ENCODE results near the gene C2CD4D. TPM values are rescaled to one million over a fixed set of nuclear protein-coding genes. Genes with fewer than 3 reads are reported as not detected.

The C2CD4D gene
- total RNA-seq, 5 donors from 2014 or later (not counting 1 experiment from before 2014, with no cell fraction given), result 0.26 to 1.1 (median 0.85) TPM

DNA sequence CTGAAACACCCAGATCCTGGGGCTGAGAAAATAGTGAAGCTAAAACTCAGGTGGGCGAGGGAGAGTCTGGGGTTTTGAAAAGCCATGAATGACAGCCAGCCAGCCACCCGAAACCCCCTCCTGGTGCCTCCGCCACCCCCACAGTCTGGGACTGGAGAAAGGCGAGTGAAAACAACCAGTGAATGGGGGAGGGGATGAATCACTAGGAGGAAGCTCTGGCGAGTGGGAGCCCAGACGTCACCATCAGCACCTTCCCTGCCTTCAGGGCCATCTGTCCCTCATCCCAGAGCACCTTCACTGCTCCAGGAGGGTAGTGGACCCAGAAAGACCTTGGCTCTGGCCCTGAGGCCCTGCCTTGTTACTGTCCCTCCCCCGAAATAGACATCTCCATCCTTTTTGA is 17.2 kb downstream of the C2CD4D start:
- Histone ChIP-seq H3K27ac (ENCODE audit: low read length) (peak overlapping the region; percentile 62), H3K4me1 (ENCODE audit: control insufficient read depth in 1 of 2, extremely low read depth in 1 of 2, insufficient read depth in 2 of 2, low read length in 2 of 2) (peaks cover 14 to 68% of the 10 kb centered on the region in 2 experiments), H3K9me3 (no peaks in the 10 kb centered on the region), H3K27me3 (replicated peaks in 1 of 2; ENCODE audit: control insufficient read depth in 2 of 2, extremely low read depth in 1 of 2, insufficient read depth in 2 of 2, low read length in 1 of 2) (no peaks in the 10 kb centered on the region), H3K4me3 (ENCODE audit: control insufficient read depth in 1 of 2, extremely low read depth in 1 of 2, low read length in 1 of 2) (peak overlapping the region in 1 of 2 donors; percentile 39), H3K36me3 (ENCODE audit: control insufficient read depth in 2 of 2, extremely low read depth in 1 of 2, insufficient read depth in 1 of 2, low read length in 1 of 2) (no peaks in the 10 kb centered on the region)
- 80% methylated on average over 1 of the region's 7 CpGs for WGBS (ENCODE audit: insufficient coverage)
- no peaks in the 10 kb centered on the region for H3K9me3 Mint-ChIP-seq
- H3K36me3 Mint-ChIP-seq, result no peaks in the 10 kb centered on the region
- peaks cover 43 to 85% (median 53%) of the 10 kb centered on the region in 3 donors for H3K4me1 Mint-ChIP-seq
- peak in 1 of 35 experiments; percentile 36 for DNase-seq
- peak in 1 of 4 experiments; percentile 45 for ATAC-seq (replicated peaks in 1 of 4)
- peak overlapping the region; percentile 44 to 73 (median 46) for H3K4me3 Mint-ChIP-seq
- H3K27ac Mint-ChIP-seq, result peak overlapping the region; percentile 83
- POLR2A ChIA-PET, result interaction anchor here in 1 of 2 donors (0.5 kb wide), 1 partner anchor 8 kb away, joined by 4 read pairs; no protein-coding TSS in a partner anchor
- CTCF ChIA-PET, result interaction anchor here in 1 of 2 donors (1.0 to 1.3 kb wide), 3 partner anchors 8 to 33 kb away, joined by 3 to 4 read pairs (median 3); partner anchors contain the start of gene TDRKH
- no peaks in the 10 kb centered on the region for H3K27me3 Mint-ChIP-seq

DNA sequence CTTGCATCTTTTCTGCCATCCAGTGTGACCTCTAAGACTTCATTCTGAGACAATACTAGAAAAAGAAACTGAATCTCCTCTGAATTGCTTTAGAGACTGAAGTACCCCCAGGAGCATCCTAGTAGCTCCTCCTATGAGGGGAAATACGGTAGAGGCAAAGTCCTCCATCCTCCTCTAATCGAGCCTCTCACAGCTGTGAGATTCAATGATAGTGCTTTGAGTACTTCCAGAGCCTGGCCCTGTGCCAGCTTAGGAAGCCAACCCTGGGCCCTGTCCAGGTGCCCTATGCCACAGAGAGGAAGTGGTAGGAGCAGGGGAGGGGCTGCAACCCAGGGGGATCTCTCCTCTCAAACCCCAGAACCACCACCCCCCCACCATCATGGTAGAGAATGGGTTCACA is 18.7 kb downstream of the C2CD4D start:
- Histone ChIP-seq H3K9me3 (no peaks in the 10 kb centered on the region), H3K27ac (ENCODE audit: low read length) (peak overlapping the region; percentile 69), H3K27me3 (replicated peaks in 1 of 2; ENCODE audit: control insufficient read depth in 2 of 2, extremely low read depth in 1 of 2, insufficient read depth in 2 of 2, low read length in 1 of 2) (no peaks in the 10 kb centered on the region), H3K4me3 (ENCODE audit: control insufficient read depth in 1 of 2, extremely low read depth in 1 of 2, low read length in 1 of 2) (no peak overlapping the region), H3K36me3 (ENCODE audit: control insufficient read depth in 2 of 2, extremely low read depth in 1 of 2, insufficient read depth in 1 of 2, low read length in 1 of 2) (no peaks in the 10 kb centered on the region), H3K4me1 (ENCODE audit: control insufficient read depth in 1 of 2, extremely low read depth in 1 of 2, insufficient read depth in 2 of 2, low read length in 2 of 2) (peaks cover 12 to 71% of the 10 kb centered on the region in 2 experiments)
- H3K27me3 Mint-ChIP-seq, result no peaks in the 10 kb centered on the region
- DNase-seq, result peak in 5 of 35 experiments; percentile 20 to 37 (median 33)
- H3K36me3 Mint-ChIP-seq, result no peaks in the 10 kb centered on the region
- no peaks in the 10 kb centered on the region for H3K9me3 Mint-ChIP-seq
- H3K27ac Mint-ChIP-seq, result peak overlapping the region; percentile 74 to 83
- peaks cover 44 to 88% (median 64%) of the 10 kb centered on the region in 3 donors for H3K4me1 Mint-ChIP-seq
- no peak overlapping the region for H3K4me3 Mint-ChIP-seq
- CTCF ChIA-PET, result no interaction called here
- no CpG with 5 or more reads among the region's 2 CpGs for WGBS (ENCODE audit: insufficient coverage)
- POLR2A ChIA-PET, result interaction anchor here in 1 of 2 donors (0.6 kb wide), 1 partner anchor 1471 kb away, joined by 5 read pairs; no protein-coding TSS in a partner anchor
- peak in 2 of 4 experiments; percentile 22 to 48 for ATAC-seq (replicated peaks in 1 of 4)

DNA sequence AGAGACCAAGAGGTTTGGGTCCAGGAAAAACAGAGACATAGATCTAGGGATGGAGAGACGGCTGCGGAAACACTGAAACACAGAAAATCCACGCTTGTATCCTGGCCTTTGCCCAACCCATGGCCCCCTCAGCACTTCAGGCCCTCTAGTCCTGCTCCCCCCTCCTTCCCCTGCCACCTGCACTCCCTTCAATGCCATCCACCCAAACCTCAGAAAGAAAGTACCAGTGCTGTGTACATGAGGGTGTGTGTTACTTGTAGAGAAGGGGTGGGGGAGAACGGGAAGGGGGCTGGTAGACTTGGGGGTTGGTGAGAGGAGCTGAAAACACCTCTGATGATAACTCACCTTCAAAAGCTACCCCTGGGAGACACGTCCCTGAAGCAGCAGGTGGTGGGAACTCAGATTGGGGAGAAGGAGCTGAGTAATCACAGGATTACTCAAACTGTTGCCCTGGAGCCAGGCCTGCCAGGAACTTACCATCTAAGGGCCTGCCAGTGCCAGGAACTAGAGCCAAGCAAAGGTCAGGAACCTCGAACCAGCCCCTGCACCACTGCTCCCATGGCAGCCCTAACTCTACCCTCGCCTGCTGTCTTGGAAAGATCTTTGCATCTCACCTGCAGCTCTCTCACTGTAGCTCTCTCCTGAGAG is 19.5 kb downstream of the C2CD4D start:
- Mint-ChIP-seq H3K27ac (peak overlapping the region; percentile 74 to 83), H3K9me3 (no peaks in the 10 kb centered on the region), H3K4me3 (no peak overlapping the region), H3K4me1 (peaks cover 45 to 89% (median 70%) of the 10 kb centered on the region in 3 donors), H3K27me3 (no peaks in the 10 kb centered on the region), H3K36me3 (no peaks in the 10 kb centered on the region)
- CTCF ChIA-PET, result no interaction called here
- Histone ChIP-seq H3K27me3 (replicated peaks in 1 of 2; ENCODE audit: control insufficient read depth in 2 of 2, extremely low read depth in 1 of 2, insufficient read depth in 2 of 2, low read length in 1 of 2) (no peaks in the 10 kb centered on the region), H3K9me3 (no peaks in the 10 kb centered on the region), H3K36me3 (ENCODE audit: control insufficient read depth in 2 of 2, extremely low read depth in 1 of 2, insufficient read depth in 1 of 2, low read length in 1 of 2) (no peaks in the 10 kb centered on the region), H3K27ac (ENCODE audit: low read length) (peak overlapping the region; percentile 69), H3K4me3 (ENCODE audit: control insufficient read depth in 1 of 2, extremely low read depth in 1 of 2, low read length in 1 of 2) (no peak overlapping the region), H3K4me1 (ENCODE audit: control insufficient read depth in 1 of 2, extremely low read depth in 1 of 2, insufficient read depth in 2 of 2, low read length in 2 of 2) (peaks cover 18 to 75% of the 10 kb centered on the region in 2 experiments)
- 64% methylated on average over 5 of the region's 7 CpGs for WGBS (ENCODE audit: insufficient coverage)
- no peak for ATAC-seq (replicated peaks in 1 of 4)
- POLR2A ChIA-PET, result no interaction called here
- DNase-seq, result no peak

DNA sequence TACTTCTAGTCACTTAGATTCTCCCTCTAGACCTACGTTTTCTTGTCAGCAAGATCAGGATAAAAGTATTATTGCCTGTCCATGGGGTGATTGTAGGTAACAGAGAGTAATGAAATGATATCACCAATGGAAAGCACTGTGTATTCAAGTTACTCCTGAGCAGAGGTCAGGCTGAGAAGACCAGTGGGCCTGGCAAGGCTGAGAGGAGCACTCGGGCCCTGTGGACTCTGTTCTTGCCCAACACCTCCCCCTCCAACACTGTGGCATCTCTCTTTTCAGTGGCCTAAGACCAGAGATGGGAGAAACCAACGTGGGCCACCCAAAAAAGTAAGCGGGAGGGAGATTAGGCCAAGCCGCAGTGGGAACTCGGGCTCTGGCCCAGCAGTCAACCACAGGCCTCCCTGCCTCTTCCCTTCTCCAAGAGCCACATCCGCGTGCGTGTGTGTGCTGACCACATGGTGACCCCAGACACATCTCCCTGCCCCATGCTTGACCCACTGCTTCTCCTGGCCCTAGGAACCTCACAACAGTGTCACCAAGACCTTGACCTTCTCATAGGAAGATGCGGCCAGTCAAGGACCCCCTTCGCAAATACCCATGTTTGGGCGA is 20.3 kb downstream of the C2CD4D start:
- peaks cover 47 to 91% (median 72%) of the 10 kb centered on the region in 3 donors for H3K4me1 Mint-ChIP-seq
- no peaks in the 10 kb centered on the region for H3K9me3 Mint-ChIP-seq
- no peak overlapping the region for H3K4me3 Mint-ChIP-seq
- peak overlapping the region; percentile 83 to 86 for H3K27ac Mint-ChIP-seq
- POLR2A ChIA-PET, result no interaction called here
- H3K27me3 Mint-ChIP-seq, result no peaks in the 10 kb centered on the region
- CTCF ChIA-PET, result interaction anchor here in 1 of 2 donors (1.4 kb wide), 1 partner anchor 11 kb away, joined by 3 read pairs; no protein-coding TSS in a partner anchor
- Histone ChIP-seq H3K4me1 (ENCODE audit: control insufficient read depth in 1 of 2, extremely low read depth in 1 of 2, insufficient read depth in 2 of 2, low read length in 2 of 2) (peaks cover 15 to 82% of the 10 kb centered on the region in 2 experiments), H3K36me3 (ENCODE audit: control insufficient read depth in 2 of 2, extremely low read depth in 1 of 2, insufficient read depth in 1 of 2, low read length in 1 of 2) (no peaks in the 10 kb centered on the region), H3K27ac (ENCODE audit: low read length) (peak overlapping the region; percentile 69), H3K9me3 (no peaks in the 10 kb centered on the region), H3K4me3 (ENCODE audit: control insufficient read depth in 1 of 2, extremely low read depth in 1 of 2, low read length in 1 of 2) (no peak overlapping the region), H3K27me3 (replicated peaks in 1 of 2; ENCODE audit: control insufficient read depth in 2 of 2, extremely low read depth in 1 of 2, insufficient read depth in 2 of 2, low read length in 1 of 2) (peaks cover 0 to 5% of the 10 kb centered on the region in 2 experiments)
- H3K36me3 Mint-ChIP-seq, result no peaks in the 10 kb centered on the region
- ATAC-seq (replicated peaks in 1 of 4) (no peak), DNase-seq (no peak)
- WGBS (ENCODE audit: insufficient coverage), result 85% methylated on average over 11 of the region's 12 CpGs

DNA sequence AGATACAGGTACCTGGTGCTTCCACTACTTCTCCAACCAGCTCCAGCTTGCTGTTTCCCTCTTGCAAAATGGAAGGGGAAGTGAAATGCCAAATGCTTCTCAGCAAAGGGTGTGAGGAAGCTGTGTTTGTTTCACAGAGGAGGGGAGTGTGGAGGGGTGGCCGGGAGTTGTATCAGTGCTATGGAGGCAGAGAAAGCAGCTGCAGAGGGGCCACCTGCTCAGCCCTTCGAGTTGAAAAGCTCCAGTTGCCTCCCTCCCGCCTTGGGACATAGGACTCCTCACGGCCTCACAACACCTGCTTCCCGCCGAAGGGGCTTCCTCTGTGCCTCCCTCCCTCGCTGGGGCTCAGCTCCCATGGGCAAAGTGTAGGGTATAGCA is 22.3 kb downstream of the C2CD4D start:
- no peaks in the 10 kb centered on the region for H3K9me3 Mint-ChIP-seq
- H3K4me1 Mint-ChIP-seq, result peaks cover 45 to 96% (median 77%) of the 10 kb centered on the region in 3 donors
- no peaks in the 10 kb centered on the region for H3K36me3 Mint-ChIP-seq
- POLR2A ChIA-PET, result interaction anchor here in 1 of 2 donors (0.5 kb wide), 1 partner anchor 54 kb away, joined by 5 read pairs; the partner anchor contains the start of gene MRPL9
- ATAC-seq (replicated peaks in 1 of 4) (no peak), DNase-seq (no peak)
- CTCF ChIA-PET, result no interaction called here
- Histone ChIP-seq H3K4me1 (ENCODE audit: control insufficient read depth in 1 of 2, extremely low read depth in 1 of 2, insufficient read depth in 2 of 2, low read length in 2 of 2) (peaks cover 15 to 90% of the 10 kb centered on the region in 2 experiments), H3K4me3 (ENCODE audit: control insufficient read depth in 1 of 2, extremely low read depth in 1 of 2, low read length in 1 of 2) (no peak overlapping the region), H3K36me3 (ENCODE audit: control insufficient read depth in 2 of 2, extremely low read depth in 1 of 2, insufficient read depth in 1 of 2, low read length in 1 of 2) (no peaks in the 10 kb centered on the region), H3K9me3 (no peaks in the 10 kb centered on the region), H3K27me3 (replicated peaks in 1 of 2; ENCODE audit: control insufficient read depth in 2 of 2, extremely low read depth in 1 of 2, insufficient read depth in 2 of 2, low read length in 1 of 2) (peaks cover 0 to 6% of the 10 kb centered on the region in 2 experiments), H3K27ac (ENCODE audit: low read length) (peak overlapping the region; percentile 69)
- no peaks in the 10 kb centered on the region for H3K27me3 Mint-ChIP-seq
- 77% methylated on average over 3 of the region's 7 CpGs for WGBS (ENCODE audit: insufficient coverage)
- H3K4me3 Mint-ChIP-seq, result no peak overlapping the region
- peak overlapping the region; percentile 83 to 86 for H3K27ac Mint-ChIP-seq

DNA sequence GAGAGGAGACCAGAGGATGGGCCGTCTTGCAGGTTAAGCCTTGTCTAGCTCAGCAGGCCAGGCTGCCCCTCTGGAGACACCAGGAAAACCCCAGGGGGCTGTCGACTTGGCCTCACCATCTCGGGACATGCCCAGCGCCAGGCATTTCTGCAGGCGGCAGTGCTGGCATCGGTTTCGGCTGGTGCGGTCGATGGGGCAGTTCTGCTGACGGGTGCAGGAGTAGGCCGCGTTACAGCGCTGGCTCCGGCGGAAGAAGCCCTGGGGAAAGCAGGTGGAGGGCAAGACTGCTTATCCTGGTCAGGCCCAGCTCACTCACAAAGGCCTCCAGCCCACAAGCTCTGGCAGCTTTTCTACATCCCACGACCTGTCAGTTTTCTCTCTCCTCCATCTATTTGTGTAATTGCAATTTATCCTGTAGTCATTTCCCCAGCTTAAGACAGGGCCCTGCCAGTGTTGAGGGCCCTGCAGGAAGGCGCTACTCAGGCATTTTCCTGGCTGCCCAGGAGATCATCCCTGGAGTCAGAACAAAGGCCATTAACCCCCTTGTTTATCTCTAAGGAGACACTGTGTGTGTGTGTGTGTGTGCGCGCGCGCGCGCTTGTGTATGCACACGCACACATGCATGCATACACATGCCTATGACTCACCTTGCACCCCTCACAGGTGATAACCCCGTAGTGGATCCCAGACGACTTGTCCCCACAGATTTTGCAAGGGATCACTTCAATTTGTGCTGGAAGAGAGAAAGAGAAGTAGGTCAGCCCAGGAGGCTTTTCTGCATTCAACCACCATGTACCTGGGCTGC is 22.9 kb downstream of the C2CD4D start:
- Mint-ChIP-seq H3K36me3 (no peaks in the 10 kb centered on the region), H3K4me3 (peak overlapping the region in 2 of 3 donors; percentile 31 to 61), H3K27ac (peak overlapping the region; percentile 83 to 86), H3K9me3 (no peaks in the 10 kb centered on the region), H3K4me1 (peaks cover 44 to 93% (median 73%) of the 10 kb centered on the region in 3 donors), H3K27me3 (no peaks in the 10 kb centered on the region)
- H3K36me3 ChIP-seq (ENCODE audit: control insufficient read depth in 2 of 2, extremely low read depth in 1 of 2, insufficient read depth in 1 of 2, low read length in 1 of 2), result no peaks in the 10 kb centered on the region
- peak overlapping the region in 1 of 2 donors; percentile 9 for H3K4me3 ChIP-seq (ENCODE audit: control insufficient read depth in 1 of 2, extremely low read depth in 1 of 2, low read length in 1 of 2)
- no peaks in the 10 kb centered on the region for H3K9me3 ChIP-seq
- H3K27me3 ChIP-seq (replicated peaks in 1 of 2; ENCODE audit: control insufficient read depth in 2 of 2, extremely low read depth in 1 of 2, insufficient read depth in 2 of 2, low read length in 1 of 2), result peaks cover 0 to 6% of the 10 kb centered on the region in 2 experiments
- ATAC-seq (replicated peaks in 1 of 4), result no peak
- ChIA-PET CTCF (no interaction called here), POLR2A (interaction anchor here (0.5 to 1.0 kb wide), 2 partner anchors 53 to 489 kb away, joined by 3 to 5 read pairs; partner anchors contain the start of gene MRPL9 (in 1 of the 2))
- peaks cover 15 to 84% of the 10 kb centered on the region in 2 experiments for H3K4me1 ChIP-seq (ENCODE audit: control insufficient read depth in 1 of 2, extremely low read depth in 1 of 2, insufficient read depth in 2 of 2, low read length in 2 of 2)
- 92% methylated on average over 16 of the region's 26 CpGs for WGBS (ENCODE audit: insufficient coverage)
- DNase-seq, result no peak
- H3K27ac ChIP-seq (ENCODE audit: low read length), result peak overlapping the region; percentile 69
